ENCODE data around the gene USP32. TPM values are rescaled to one million over a fixed set of nuclear protein-coding genes. Genes with fewer than 3 reads are reported as not detected.
A peak's percentile ranks its signal among the peaks of the same experiment; 100 is the strongest.

USP32 gene
- total and polyA plus RNA-seq, 2 of the 8 experiments (the other 6 are each of a cell fraction or from before 2014, with no cell fraction given) = 29.6 to 112 TPM

- no peak overlapping the region for H3K23ac ChIP-seq (ENCODE audit: insufficient read length)
- DNase-seq (ENCODE audit: low read depth in 1 of 2, low spot score in 2 of 2) (no peak), FAIRE-seq (no peak)
- H4K5ac ChIP-seq (ENCODE audit: insufficient read length, low read depth, low read length) = no peak overlapping the region
- H2BK15ac ChIP-seq (ENCODE audit: low read length) = no peak overlapping the region
- CTCF ChIA-PET (ENCODE audit: partially characterized antibody) = no interaction called here
- H3K27me3 ChIP-seq (replicated peaks in 1 of 4; ENCODE audit: control insufficient read depth in 3 of 4, extremely low read depth in 1 of 4, insufficient read depth in 3 of 4, low read length in 3 of 4) = no peaks in the 10 kb centered on the region
- H3K14ac ChIP-seq (ENCODE audit: insufficient read length) = no peak overlapping the region
- no peak overlapping the region for H3K4ac ChIP-seq (replicated peaks; ENCODE audit: insufficient read length, low read depth, low read length)
- no peak overlapping the region for H2AK5ac ChIP-seq (ENCODE audit: low read depth, low read length)
- H2BK120ac ChIP-seq (replicated peaks; ENCODE audit: low read depth, low read length) = no peak overlapping the region
- H3K9ac ChIP-seq (replicated peaks in 1 of 4; ENCODE audit: extremely low read depth in 1 of 4, low read depth in 3 of 4, low read length in 3 of 4) = no peak overlapping the region
- H2BK5ac ChIP-seq (ENCODE audit: low read depth, low read length) = no peak overlapping the region
- H3K23me2 ChIP-seq (ENCODE audit: low read depth, low read length) = no peaks in the 10 kb centered on the region
- H4K20me1 ChIP-seq (replicated peaks in 1 of 2; ENCODE audit: control insufficient read depth in 1 of 2, insufficient read depth in 2 of 2, low read length in 2 of 2) = no peaks in the 10 kb centered on the region
- H3K4me1 ChIP-seq (replicated peaks in 1 of 4; ENCODE audit: control insufficient read depth in 3 of 4, insufficient read depth in 4 of 4, low read length in 3 of 4) = peaks cover 0 to 2% (median 0%) of the 10 kb centered on the region in 4 experiments; a peak in 2 of 7 replicates
- H3K4me2 ChIP-seq (ENCODE audit: insufficient read depth in 1 of 2, low read depth in 2 of 2, low read length in 2 of 2) = no peak overlapping the region
- peaks cover 0 to 18% (median 2%) of the 10 kb centered on the region in 4 experiments; a peak in 2 of 8 replicates for H3K36me3 ChIP-seq (ENCODE audit: control insufficient read depth in 2 of 4, insufficient read depth in 4 of 4, low read length in 3 of 4)
- POLR2A ChIA-PET (ENCODE audit: partially characterized antibody) = no interaction called here
- H2AFZ ChIP-seq (ENCODE audit: low read length) = no peak overlapping the region
- H2BK20ac ChIP-seq (ENCODE audit: low read length) = no peak overlapping the region
- H3K56ac ChIP-seq (replicated peaks; ENCODE audit: insufficient read length, low read depth, low read length) = no peak overlapping the region
- H3K27ac ChIP-seq (ENCODE audit: low read depth, low read length) = no peak overlapping the region
- TF ChIP-seq SUZ12 (IDR thresholded peaks at IDR 0.05; ENCODE audit: low read length) (no peak), CEBPB (IDR thresholded peaks at IDR 0.05; ENCODE audit: low read depth, low read length) (peak; percentile 3; the same call in 1 of the 2 replicates), HDAC6 (IDR thresholded peaks at IDR 0.05; ENCODE audit: low read depth, low read length) (no peak)
- no peaks in the 10 kb centered on the region for H3K9me3 ChIP-seq (ENCODE audit: insufficient read depth in 2 of 2, low read depth in 1 of 2, low read length in 1 of 2)
- H3K18ac ChIP-seq (ENCODE audit: extremely low read depth, low read length) = no peak overlapping the region
- no peak overlapping the region for H2BK12ac ChIP-seq (ENCODE audit: low read depth, low read length)
- no peaks in the 10 kb centered on the region for H3K79me1 ChIP-seq (ENCODE audit: low read depth, low read length)
- no peak overlapping the region for H3K4me3 ChIP-seq (ENCODE audit: extremely low read depth in 1 of 4, insufficient read depth in 2 of 4, low read depth in 3 of 4, low read length in 4 of 4)
- no peak overlapping the region for H4K91ac ChIP-seq (replicated peaks; ENCODE audit: insufficient read length, low read length)
- no peak overlapping the region for H4K8ac ChIP-seq (ENCODE audit: extremely low read depth, insufficient read depth, low read length)
- no peaks in the 10 kb centered on the region for H3K79me2 ChIP-seq (ENCODE audit: control insufficient read depth in 1 of 2, insufficient read depth in 2 of 2, low read length in 2 of 2)
- 91% methylated on average over 1 of the region's 1 CpG; no CpG with 5 or more reads in 1 of the 2 experiments for WGBS, 2 experiments (ENCODE audit: extremely low coverage in 1 of 2, insufficient coverage in 1 of 2, insufficient read length in 1 of 2, insufficient replicate concordance in 2 of 2, low coverage in 1 of 2, low lambda C conversion rate in 2 of 2, missing lambda C conversion rate in 1 of 2)
These were observed 131.4 kb downstream of the USP32 start for GRCh38 chr17:60260540-60260939.
